Effector CD8-positive, alpha-beta T cell (primary cell): ENCODE results near the gene GSS.
"Not testable (repeated sequence)": the region's sequence is repeated elsewhere in the genome, so short reads cannot be mapped to it uniquely, and the experiment has no call there.

ENCODE experiments used
- DNase-seq: peaks from one replicate; lab custom pipeline; 2025; lab: John Stamatoyannopoulos, UW

Gene GSS

DNA sequence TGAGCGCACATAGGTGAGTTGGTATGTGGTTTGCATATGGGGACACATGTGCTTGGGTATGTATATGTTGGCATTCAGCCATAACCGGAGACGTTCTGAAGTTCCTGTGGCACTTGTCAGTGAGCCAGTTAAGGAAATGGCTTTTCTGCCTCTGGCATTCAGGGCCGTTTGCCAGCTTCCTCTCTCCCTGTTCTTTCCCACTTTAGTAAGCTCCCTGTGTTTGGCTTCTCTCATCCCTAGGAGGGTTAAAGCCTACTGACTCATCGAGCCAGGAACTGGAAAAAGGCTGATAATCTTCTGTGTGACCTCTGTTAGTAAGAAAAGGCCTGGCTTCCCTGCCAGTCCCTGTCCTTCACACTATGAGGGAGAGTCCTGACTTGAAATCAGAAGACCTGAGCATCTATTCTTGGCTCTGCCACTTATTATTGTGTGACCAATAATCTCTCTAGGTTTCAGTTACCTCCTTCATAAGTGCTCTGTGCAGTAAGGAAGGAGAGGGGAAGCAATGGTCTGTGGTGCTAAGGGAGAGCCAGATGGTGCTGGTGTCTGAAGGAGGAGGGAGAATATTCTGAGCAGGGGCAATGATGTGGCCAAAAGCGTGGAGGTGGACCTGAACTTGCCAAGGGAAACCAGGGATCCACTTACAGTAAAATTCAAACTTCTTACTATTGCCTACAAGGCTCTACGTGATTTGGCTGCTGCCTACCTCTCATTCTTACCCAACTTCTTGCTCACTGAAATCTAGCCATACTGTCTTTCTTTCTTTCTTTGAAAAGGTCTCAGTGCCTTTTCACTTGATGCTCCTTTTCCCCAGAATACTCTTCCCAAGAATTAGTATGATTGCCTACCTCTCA lies 47.8 kb downstream of the GSS start:
- no peak for DNase-seq

DNA sequence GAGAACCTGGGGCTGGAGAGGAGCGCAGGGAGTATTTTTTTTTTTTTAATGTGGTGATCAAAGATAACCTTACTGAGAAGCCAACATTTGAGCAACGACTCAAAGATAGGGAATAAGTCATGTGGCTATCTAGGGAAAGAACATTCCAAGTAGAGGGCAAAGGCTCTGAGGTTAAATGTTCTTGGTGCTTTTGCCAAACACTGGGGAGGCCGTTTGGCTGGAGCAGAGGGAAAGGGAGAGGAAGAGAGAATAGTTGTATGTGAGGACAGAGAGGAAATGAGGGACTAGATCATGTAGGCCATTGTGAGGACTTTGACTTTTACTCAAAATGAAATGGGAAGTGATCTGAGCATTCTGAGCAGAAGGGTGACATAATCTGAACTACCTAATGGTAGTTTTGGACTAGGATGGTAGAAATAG lies 51.4 kb downstream of the GSS start:
- DNase-seq = no peak

DNA sequence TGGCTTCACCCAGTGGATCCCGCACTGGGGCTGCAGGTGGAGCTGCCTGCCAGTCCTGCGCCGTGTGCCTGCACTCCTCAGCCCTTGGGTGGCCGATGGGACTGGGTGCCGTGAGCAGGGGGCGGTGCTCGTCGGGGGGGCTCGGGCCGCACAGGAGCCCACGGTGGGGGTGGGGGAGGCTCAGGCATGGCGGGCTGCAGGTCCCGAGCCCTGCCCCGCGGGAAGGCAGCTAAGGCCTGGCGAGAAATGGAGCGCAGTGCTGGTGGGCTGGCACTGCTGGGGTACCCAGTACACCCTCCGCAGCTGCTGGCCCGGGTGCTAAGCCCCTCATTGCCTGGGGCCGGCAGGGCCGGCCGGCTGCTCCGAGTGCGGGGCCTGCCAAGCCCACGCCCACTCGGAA lies 56.9 kb downstream of the GSS start:
- DNase-seq = not testable (repeated sequence)

DNA sequence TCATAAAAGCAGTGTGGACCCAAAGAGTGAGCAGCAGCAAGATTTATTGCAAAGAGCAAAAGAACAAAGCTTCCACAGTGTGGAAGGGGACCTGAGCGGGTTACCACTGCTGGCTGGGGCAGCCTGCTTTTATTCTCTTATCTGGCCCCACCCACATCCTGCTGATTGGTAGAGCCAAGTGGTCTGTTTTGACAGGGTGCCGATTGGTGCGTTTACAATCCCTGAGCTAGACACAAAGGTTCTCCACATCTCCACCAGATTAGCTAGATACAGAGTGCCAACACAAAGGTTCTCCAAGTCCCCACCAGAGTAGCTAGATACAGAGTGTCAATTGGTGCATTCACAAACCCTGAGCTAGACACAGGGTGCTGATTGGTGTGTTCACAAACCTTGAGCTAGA lies 57.5 kb downstream of the GSS start:
- DNase-seq = not testable (repeated sequence)

DNA sequence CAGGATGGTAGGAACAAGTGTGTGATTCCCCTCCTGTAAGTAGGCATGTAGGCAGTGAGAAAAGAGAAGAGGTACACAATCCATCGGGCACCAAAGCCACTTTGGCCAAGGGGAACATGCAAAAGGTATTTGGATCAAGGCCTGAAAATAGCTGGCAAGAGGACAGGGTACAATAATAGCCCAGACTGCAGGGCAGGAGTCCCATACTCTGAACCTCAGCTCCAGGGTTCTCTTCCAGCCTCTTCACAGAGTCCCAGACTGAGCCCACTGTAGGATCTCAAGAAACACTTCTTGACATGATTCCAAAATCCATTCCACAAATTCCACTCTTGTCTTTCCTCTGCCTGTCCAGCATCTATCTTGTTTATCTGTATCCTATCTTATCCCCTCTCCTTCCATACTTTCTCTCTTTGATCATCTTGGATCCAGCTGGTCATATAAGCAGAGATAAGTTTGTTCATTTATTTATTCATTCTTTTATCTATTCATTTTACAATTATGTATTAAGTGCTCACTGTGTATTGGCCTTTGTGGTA lies 59.5 kb downstream of the GSS start:
- no peak for DNase-seq

DNA sequence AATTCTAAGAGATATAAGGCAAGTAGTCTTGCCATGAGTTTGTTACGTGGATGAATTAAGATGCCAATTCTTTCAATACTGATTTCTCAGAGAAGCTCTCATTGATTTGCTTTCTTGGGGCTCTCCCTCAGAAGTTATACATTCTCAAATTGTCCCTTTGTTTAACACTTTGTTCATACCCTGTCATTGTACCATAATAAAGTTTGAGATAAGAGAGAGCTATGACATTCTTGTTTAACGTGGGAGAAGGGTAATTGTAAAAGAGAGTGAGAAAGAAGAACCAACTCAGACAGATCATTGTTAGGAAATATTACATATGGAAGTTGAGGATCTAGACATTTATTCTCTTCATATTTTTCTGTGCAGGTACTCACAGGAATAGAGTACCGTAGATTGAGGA lies 60.1 kb downstream of the GSS start:
- DNase-seq = no peak

DNA sequence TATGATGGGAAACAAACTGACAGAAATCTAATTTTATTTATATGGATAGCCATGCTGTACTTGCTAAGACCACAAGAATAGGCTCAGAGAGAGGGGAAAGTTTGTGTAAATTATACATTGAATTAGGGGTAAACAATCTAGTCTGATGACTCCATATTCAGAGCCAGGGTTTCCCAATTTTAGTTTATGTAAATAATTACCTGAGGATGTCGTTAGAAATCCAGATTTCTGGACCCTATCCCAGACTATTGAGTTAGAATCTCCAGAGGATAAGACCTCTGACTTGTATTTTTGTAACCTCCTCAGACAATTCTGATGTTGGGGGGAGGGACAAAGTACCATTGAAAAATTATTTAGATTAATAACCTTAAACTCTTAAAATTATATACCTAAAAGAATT lies 60.9 kb downstream of the GSS start:
- DNase-seq = no peak

DNA sequence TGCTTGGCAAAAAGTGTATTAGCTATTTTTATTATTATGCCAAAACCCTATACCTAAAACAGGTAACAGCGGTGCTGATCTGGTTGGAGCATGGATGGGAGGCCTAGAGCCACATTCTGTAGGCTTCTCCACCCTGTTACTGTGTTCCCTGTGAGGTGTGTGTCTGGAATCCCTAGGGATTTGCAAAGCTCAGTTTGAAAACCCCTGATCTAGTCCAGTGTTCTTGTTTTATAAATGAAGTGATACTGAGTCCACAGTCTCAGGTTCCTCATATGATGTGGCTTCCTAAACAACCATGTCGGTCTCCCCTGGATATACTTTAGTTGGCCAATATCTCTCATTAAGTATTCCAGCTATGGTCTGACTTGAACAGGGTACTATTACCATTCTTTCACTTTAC lies 62.9 kb downstream of the GSS start:
- DNase-seq = no peak

DNA sequence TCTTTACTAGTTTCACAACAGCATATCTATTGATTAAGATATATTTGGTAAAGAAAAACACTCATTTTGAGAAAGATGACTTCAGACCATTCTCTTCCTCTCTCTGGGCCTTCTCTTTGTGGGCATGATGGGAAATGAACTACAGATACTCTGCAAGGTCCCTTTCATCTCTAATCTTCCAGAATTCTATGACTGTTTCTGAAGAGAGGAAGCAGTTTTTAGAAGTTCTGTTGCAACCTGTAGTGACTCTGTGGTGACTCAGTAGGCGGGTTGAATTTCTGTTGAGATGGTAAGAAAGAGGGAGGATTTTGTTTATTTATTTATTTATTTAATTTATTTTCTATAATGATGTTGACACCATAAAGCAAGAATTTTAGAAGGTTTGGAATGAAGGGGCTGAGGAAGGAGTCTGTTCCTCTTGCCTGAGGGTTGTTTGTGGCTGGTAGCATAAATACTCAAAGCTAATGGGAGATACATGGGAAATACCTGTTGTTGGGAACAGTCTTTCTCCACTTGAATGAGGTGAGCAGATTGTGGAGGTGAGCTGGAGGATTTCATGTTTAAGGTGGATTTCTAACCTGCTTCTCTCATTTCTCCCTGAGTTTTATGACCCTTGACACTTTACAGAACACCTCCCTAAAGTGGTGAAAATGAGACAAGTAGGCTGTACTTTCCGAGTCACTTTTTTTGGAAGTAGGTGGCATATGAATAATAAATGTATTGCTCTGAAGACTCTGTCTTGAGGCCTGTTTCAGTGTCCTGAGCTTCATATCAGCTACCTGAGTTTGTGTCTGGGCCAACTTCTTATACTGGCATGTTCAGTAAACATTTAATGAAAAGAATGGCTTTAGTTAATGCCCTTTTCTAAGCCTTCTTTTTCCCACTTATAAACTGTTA lies 64.2 kb downstream of the GSS start:
- DNase-seq = no peak

DNA sequence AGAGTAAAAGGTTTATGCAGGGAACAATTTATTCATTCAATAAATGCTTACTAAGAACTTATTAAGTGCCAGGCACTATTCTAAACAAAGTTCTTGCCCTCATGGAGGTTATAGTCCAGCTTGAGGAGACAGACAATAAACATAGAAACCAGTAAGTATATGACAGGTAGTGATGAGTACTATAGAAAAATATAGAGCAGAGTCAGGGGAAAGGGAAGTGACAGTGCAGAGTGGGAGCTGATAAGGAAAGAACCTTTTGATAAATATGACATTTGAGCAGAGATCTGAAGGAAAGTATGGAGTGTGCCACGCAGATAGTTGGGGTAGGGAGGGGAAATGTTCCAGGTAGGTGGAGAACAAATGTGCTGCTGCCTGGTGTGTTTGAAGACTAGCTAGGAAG lies 67.1 kb downstream of the GSS start:
- DNase-seq = no peak

DNA sequence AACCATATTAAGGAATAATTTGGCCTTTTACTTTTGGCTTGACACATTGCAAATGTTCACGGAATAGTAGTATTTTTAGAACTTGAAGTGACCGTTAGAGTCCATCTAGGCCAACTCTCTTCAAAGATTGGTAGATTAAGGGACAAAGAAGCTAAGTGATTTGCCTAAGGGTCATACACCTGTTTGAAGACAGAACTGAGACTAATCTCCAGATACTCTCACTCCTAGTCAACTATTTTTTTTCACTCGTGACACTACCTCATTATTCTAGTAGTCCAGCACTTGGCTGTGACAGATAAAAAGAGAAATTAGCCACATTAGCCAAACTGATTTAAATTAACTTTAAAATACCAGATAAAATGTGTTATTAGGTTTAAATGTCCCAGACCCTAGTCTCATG lies 68.6 kb downstream of the GSS start:
- no peak for DNase-seq

DNA sequence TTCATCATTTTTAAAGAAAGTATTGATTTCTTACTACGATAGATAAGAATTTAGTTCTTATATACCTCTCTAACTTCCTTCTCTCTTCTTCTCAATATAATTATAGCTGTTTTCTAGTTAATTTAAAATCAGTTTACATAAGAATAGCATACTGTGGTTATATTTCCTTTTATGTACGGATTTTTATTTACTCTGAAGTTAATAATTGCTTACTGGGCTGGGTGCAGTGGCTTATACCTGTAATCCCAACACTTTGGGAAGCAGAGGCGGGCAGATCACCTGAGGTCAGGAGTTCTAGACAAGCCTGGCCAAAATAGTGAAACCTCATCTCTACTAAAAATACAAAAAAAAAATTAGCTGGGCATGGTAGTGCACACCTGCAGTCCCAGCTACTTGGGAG lies 69.5 kb downstream of the GSS start:
- DNase-seq = no peak

DNA sequence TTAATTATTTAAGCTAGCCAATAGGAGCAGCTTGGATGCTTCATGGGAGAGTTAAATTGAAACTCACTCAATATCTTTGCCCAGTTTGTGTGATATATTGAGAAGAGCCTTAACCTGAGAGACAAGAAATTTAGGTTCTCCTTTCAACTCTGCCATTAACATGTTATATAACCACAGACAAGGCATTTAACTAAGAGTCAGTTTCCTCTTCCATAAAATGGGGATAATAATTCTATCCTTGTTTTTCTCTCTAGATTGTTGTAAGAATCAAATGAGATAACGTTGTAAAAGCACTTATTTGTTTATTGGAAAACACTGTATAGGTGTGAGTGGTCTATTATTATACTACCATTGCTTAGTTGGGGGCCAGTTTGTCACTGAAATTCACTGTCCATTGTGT lies 71.3 kb downstream of the GSS start:
- no peak for DNase-seq

DNA sequence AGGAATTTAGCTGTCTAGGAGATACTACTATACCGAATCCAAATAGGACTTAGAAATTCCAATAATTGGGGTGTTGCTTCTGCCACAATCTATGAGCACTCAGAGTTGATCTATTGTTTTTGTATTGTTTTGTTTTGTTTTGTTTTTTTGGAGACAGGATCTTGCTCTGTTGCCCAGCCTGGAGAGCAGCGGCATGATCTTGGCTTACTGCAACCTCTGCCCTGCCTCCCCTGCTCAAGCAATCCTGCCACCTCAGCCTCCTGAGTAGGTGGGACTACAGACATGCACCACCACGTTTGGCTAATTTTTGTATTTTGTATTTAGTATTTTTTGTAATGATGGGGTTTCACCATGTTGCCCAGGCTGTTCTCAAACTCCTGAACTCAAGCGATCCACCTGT lies 71.8 kb downstream of the GSS start:
- DNase-seq = no peak

DNA sequence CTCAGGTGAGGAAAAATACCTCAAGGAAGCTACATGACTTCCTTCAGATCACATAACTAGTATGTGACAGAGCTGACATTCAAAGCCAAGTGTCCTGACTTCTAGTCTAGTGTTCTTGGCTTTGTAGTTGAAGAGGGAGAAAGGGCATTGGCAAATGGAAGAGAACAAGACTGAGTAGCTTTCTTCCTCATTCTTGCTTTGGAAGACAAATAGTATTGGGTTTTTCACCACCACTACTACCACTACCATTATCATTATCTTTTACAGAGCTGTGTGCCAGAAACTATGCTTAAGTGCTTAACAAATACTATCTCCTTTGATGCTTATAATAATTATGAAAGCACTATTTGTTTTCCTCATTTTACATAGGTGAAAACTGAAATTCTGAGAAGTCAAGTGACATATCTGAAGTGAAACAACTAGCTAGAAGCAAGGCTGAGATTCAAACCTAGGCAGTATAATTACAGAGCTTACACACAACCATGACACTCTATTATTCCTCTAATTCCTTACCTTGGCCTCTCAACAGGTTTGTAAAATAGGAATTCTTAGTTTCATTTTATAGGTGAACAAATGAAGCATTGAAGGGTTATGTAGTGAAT lies 72.4 kb downstream of the GSS start:
- no peak for DNase-seq

DNA sequence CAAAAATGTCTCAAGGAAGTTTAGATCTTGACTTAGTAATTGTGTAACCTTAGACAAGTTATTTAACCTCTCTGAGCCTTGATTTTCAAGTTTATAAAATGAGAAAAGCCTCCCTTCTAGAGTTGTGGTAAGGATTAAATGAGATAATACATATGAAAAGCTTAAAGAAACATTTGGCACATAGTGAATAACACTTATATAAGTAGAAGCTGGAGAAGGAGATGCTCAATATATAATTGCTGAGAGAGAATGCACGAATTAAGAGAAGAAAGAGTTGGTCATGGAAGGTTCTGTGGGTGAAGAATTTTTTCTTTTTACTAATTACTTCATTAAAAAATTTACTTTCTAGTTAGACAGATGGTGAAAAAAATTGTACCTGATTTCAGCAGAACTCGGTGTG lies 73.9 kb downstream of the GSS start:
- no peak for DNase-seq

DNA sequence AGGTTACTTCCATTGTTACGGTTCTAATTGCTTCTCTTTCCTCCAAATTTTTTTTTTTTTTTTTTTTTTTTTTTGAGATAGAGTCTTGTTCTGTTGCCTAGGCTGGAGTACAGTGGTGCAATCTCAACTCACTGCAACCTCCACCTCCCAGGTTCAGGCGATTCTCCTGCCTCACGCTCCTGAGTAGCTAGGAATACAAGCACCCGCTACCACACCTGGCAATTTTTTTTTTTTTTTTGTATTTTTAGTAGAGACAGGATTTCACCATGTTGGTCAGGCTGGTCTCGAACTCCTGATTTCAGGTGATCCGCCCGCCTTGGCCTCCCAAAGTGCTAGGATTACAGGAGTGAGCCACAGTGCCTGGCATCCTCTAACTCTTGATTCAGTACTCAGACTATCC lies 74.6 kb downstream of the GSS start:
- not testable (repeated sequence) for DNase-seq

DNA sequence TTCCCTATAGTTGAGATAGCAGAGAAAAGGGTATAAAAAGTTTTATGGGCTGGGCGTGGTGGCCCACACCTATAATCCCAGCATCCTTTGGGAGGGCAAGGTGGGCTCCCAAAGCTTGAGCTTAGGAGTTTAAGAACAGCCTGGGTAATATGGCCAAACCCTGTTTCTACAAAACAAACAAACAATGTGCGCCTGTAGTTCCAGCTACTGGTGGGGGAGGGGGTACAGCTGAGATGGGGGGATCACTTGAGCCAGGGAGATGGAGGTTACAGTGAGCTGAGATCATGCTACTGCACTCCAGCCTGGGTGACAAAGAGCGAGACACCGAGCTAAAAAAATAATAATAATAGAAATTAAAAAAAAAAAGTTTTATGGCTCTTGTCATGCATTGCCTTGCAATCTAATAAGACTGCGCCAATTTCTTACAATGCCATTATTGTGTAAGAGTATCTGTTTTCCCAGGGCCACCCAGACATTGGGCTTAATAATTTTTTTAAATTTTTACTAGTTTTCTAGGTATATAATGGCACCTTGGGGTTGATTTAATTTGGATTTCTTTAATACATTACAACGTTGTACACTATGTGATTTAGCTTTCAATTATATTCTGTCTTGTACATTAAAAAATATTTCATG lies 75.3 kb downstream of the GSS start:
- no peak for DNase-seq
